Retinal pigment epithelial cell (primary cell): ENCODE results near the gene TNK1.

ENCODE experiments used
- DNase-seq: peaks from one replicate; pipeline ENCODE4 v3.0.0-alpha.2; 2010; ENCODE audit warnings: low read depth
- H3K4me3 ChIP-seq: 2 replicates; pipeline ENCODE4 v1.5.1; 2011; ENCODE audit warnings: mild to moderate bottlenecking, low read length, control low read depth, moderate library complexity
- CTCF ChIP-seq: conservative IDR thresholded peaks from 2 replicates; pipeline ENCODE4 v1.5.1; 2011; ENCODE audit warnings: low read depth, low read length, control low read depth, inconsistent platforms

Gene TNK1

GRCh38 chr17:7394452-7395191 is 13.7 kb downstream of the TNK1 start, which contains the start of gene PLSCR3:
Gene PLSCR3 (minus strand): TSS chr17:7394525. CDS start chr17:7394110, 415 bp downstream.
- TF ChIP-seq CTCF: peak; percentile 47
- peak; percentile 54 for DNase-seq
- peak within 1 kb of the TSS; percentile 85 for H3K4me3 ChIP-seq

GRCh38 chr17:7396147-7396546 is 15.3 kb downstream of the TNK1 start:
- no peak overlapping the region for H3K4me3 ChIP-seq
- TF ChIP-seq CTCF: no peak
- no peak for DNase-seq

GRCh38 chr17:7398612-7399011 is 17.7 kb downstream of the TNK1 start:
- TF ChIP-seq CTCF: no peak
- H3K4me3 ChIP-seq: no peak overlapping the region

GRCh38 chr17:7403043-7403726 is 22.3 kb downstream of the TNK1 start:
- no peak for TF ChIP-seq CTCF
- H3K4me3 ChIP-seq: peak overlapping the region; percentile 77
- no peak for DNase-seq

More at GRCh38 chr17:7398612-7399011, 17.7 kb downstream of the TNK1 start:
- no peak for DNase-seq

- DNase-seq: no peak
- no peak for TF ChIP-seq CTCF
- H3K4me3 ChIP-seq: peak overlapping the region; percentile 77
Measured at GRCh38 chr17:7403727-7403976, 22.8 kb downstream of the TNK1 start.

GRCh38 chr17:7403977-7404736 is 23.3 kb downstream of the TNK1 start, which contains the start of gene TMEM256:
Gene TMEM256 (minus strand): TSS chr17:7404097. CDS start chr17:7404084, 13 bp downstream.
- peak; percentile 98 for DNase-seq
- peak within 1 kb of the TSS; percentile 77 for H3K4me3 ChIP-seq
- TF ChIP-seq CTCF: no peak
